ENCODE measurements around the gene MEGF11. TPM values are rescaled to one million over a fixed set of nuclear protein-coding genes. Genes with fewer than 3 reads are reported as not detected.

Gene MEGF11
- total and polyA plus RNA-seq, 2 donors (not counting 1 experiment from before 2014, with no cell fraction given): under 0.01 TPM; not detected in 1

GRCh38 chr15:65910341-65910740 lies 343.2 kb downstream of the MEGF11 start:
- no peaks in the 10 kb centered on the region for H3K9me3 ChIP-seq (ENCODE audit: control insufficient read depth, insufficient read depth, low read depth, low read length)
- no peak overlapping the region for H3K4me3 ChIP-seq (replicated peaks in 1 of 4; ENCODE audit: control extremely low read depth in 1 of 4, insufficient read depth in 1 of 4, low read depth in 3 of 4, low read length in 4 of 4)
- H3K27ac ChIP-seq (ENCODE audit: insufficient read depth, low read length): no peak overlapping the region
- no peak for TF ChIP-seq CTCF (conservative IDR thresholded peaks at IDR 0.05 in 1 of 2, IDR thresholded peaks at IDR 0.05 in 1 of 2; ENCODE audit: low read depth in 1 of 2, low read length in 2 of 2)
- no peak for TF ChIP-seq EZH2 (IDR thresholded peaks at IDR 0.05; ENCODE audit: low read length, missing control alignments)
- no peak overlapping the region for H3K9ac ChIP-seq (ENCODE audit: insufficient read depth, low read length)
- H2AFZ ChIP-seq (ENCODE audit: low read length): no peak overlapping the region
- no peaks in the 10 kb centered on the region for H3K4me1 ChIP-seq (ENCODE audit: control insufficient read depth, extremely low read depth, insufficient read depth, low read length)
- no peak for DNase-seq (ENCODE audit: low read depth in 2 of 2)
- H3K79me2 ChIP-seq (ENCODE audit: control insufficient read depth, insufficient read depth, low read length): no peaks in the 10 kb centered on the region
- H3K4me2 ChIP-seq (ENCODE audit: extremely low read depth, insufficient read depth, low read length): no peak overlapping the region
- H4K20me1 ChIP-seq (ENCODE audit: control insufficient read depth, extremely low read depth, insufficient read depth, low read length): no peaks in the 10 kb centered on the region
- no peaks in the 10 kb centered on the region for H3K36me3 ChIP-seq (ENCODE audit: control insufficient read depth, insufficient read depth, low read length)
- no peaks in the 10 kb centered on the region for H3K27me3 ChIP-seq (ENCODE audit: control insufficient read depth, insufficient read depth, low read length)

- DNase-seq (ENCODE audit: low read depth in 2 of 2): no peak
- H3K4me1 ChIP-seq (ENCODE audit: control insufficient read depth, extremely low read depth, insufficient read depth, low read length): no peaks in the 10 kb centered on the region
- H4K20me1 ChIP-seq (ENCODE audit: control insufficient read depth, extremely low read depth, insufficient read depth, low read length): no peaks in the 10 kb centered on the region
- no peaks in the 10 kb centered on the region for H3K9me3 ChIP-seq (ENCODE audit: control insufficient read depth, insufficient read depth, low read depth, low read length)
- H3K4me2 ChIP-seq (ENCODE audit: extremely low read depth, insufficient read depth, low read length): no peak overlapping the region
- H3K36me3 ChIP-seq (ENCODE audit: control insufficient read depth, insufficient read depth, low read length): no peaks in the 10 kb centered on the region
- no peak for TF ChIP-seq CTCF (conservative IDR thresholded peaks at IDR 0.05 in 1 of 2, IDR thresholded peaks at IDR 0.05 in 1 of 2; ENCODE audit: low read depth in 1 of 2, low read length in 2 of 2)
- no peak overlapping the region for H2AFZ ChIP-seq (ENCODE audit: low read length)
- no peaks in the 10 kb centered on the region for H3K27me3 ChIP-seq (ENCODE audit: control insufficient read depth, insufficient read depth, low read length)
- H3K4me3 ChIP-seq (replicated peaks in 1 of 4; ENCODE audit: control extremely low read depth in 1 of 4, insufficient read depth in 1 of 4, low read depth in 3 of 4, low read length in 4 of 4): no peak overlapping the region
- no peaks in the 10 kb centered on the region for H3K79me2 ChIP-seq (ENCODE audit: control insufficient read depth, insufficient read depth, low read length)
- H3K27ac ChIP-seq (ENCODE audit: insufficient read depth, low read length): no peak overlapping the region
- H3K9ac ChIP-seq (ENCODE audit: insufficient read depth, low read length): no peak overlapping the region
Observed at GRCh38 chr15:65909831-65910230, 343.7 kb downstream of the MEGF11 start.

GRCh38 chr15:65908876-65909275 lies 344.7 kb downstream of the MEGF11 start:
- Histone ChIP-seq H3K27ac (ENCODE audit: insufficient read depth, low read length) (no peak overlapping the region), H3K9me3 (ENCODE audit: control insufficient read depth, insufficient read depth, low read depth, low read length) (no peaks in the 10 kb centered on the region), H3K4me3 (replicated peaks in 1 of 4; ENCODE audit: control extremely low read depth in 1 of 4, insufficient read depth in 1 of 4, low read depth in 3 of 4, low read length in 4 of 4) (no peak overlapping the region), H3K27me3 (ENCODE audit: control insufficient read depth, insufficient read depth, low read length) (no peaks in the 10 kb centered on the region), H3K79me2 (ENCODE audit: control insufficient read depth, insufficient read depth, low read length) (no peaks in the 10 kb centered on the region), H3K4me2 (ENCODE audit: extremely low read depth, insufficient read depth, low read length) (no peak overlapping the region), H4K20me1 (ENCODE audit: control insufficient read depth, extremely low read depth, insufficient read depth, low read length) (no peaks in the 10 kb centered on the region), H3K36me3 (ENCODE audit: control insufficient read depth, insufficient read depth, low read length) (no peaks in the 10 kb centered on the region), H3K9ac (ENCODE audit: insufficient read depth, low read length) (no peak overlapping the region), H2AFZ (ENCODE audit: low read length) (no peak overlapping the region), H3K4me1 (ENCODE audit: control insufficient read depth, extremely low read depth, insufficient read depth, low read length) (no peaks in the 10 kb centered on the region)
- DNase-seq (ENCODE audit: low read depth in 2 of 2): no peak
- TF ChIP-seq CTCF (conservative IDR thresholded peaks at IDR 0.05 in 1 of 2, IDR thresholded peaks at IDR 0.05 in 1 of 2; ENCODE audit: low read depth in 1 of 2, low read length in 2 of 2) (no peak), EZH2 (IDR thresholded peaks at IDR 0.05; ENCODE audit: low read length, missing control alignments) (no peak)
